ENCODE results near the gene MGMT.

MGMT gene

GRCh38 chr10:129546106-129546505 is 79.1 kb downstream of the MGMT start:
- peak in 1 of 2 experiments; percentile 0 for DNase-seq

GRCh38 chr10:129547608-129548007 is 80.6 kb downstream of the MGMT start:
- DNase-seq: no peak

GRCh38 chr10:129548600-129548999 is 81.6 kb downstream of the MGMT start:
- no peak for DNase-seq

- DNase-seq: no peak
Observed at GRCh38 chr10:129550076-129550475, 83.0 kb downstream of the MGMT start.

GRCh38 chr10:129550658-129551057 is 83.6 kb downstream of the MGMT start:
- DNase-seq: no peak

GRCh38 chr10:129552119-129552518 is 85.1 kb downstream of the MGMT start:
- DNase-seq: no peak

- no peak for DNase-seq
Observed at GRCh38 chr10:129553928-129554327, 86.9 kb downstream of the MGMT start.

GRCh38 chr10:129556316-129556715 is 89.3 kb downstream of the MGMT start:
- no peak for DNase-seq

GRCh38 chr10:129560361-129560760 is 93.3 kb downstream of the MGMT start:
- DNase-seq: no peak

- DNase-seq: no peak
Observed at GRCh38 chr10:129562487-129562886, 95.4 kb downstream of the MGMT start.

GRCh38 chr10:129564923-129565322 is 97.9 kb downstream of the MGMT start:
- no peak for DNase-seq

- DNase-seq: peak in 1 of 2 experiments; percentile 25
Observed at GRCh38 chr10:129568583-129569344, 101.7 kb downstream of the MGMT start.

- DNase-seq: no peak
Observed at GRCh38 chr10:129570185-129570584, 103.1 kb downstream of the MGMT start.

GRCh38 chr10:129579228-129579627 is 112.2 kb downstream of the MGMT start:
- no peak for DNase-seq

GRCh38 chr10:129580010-129580409 is 113.0 kb downstream of the MGMT start:
- no peak for DNase-seq

GRCh38 chr10:129580901-129581300 is 113.9 kb downstream of the MGMT start:
- no peak for DNase-seq

- DNase-seq: no peak
Observed at GRCh38 chr10:129581827-129582411, 114.9 kb downstream of the MGMT start.

- no peak for DNase-seq
Observed at GRCh38 chr10:129583831-129584230, 116.8 kb downstream of the MGMT start.

- no peak for DNase-seq
Observed at GRCh38 chr10:129586898-129587443, 119.9 kb downstream of the MGMT start.

GRCh38 chr10:129589546-129589945 is 122.5 kb downstream of the MGMT start:
- no peak for DNase-seq

- no peak for DNase-seq
Observed at GRCh38 chr10:129593953-129594352, 126.9 kb downstream of the MGMT start.

GRCh38 chr10:129594811-129595210 is 127.8 kb downstream of the MGMT start:
- DNase-seq: no peak

GRCh38 chr10:129598413-129598812 is 131.4 kb downstream of the MGMT start:
- no peak for DNase-seq

GRCh38 chr10:129599160-129599559 is 132.1 kb downstream of the MGMT start:
- DNase-seq: no peak
